PFSK-1 (cell line): Measurements from ENCODE around the gene GALNS.

Experiments used
- POLR2AphosphoS5 ChIP-seq: IDR thresholded peaks from 2 replicates; pipeline ENCODE4 v1.6.1; 2012; ENCODE audit warnings: low read depth, mild to moderate bottlenecking, control low read depth, low read length, moderate library complexity
- SIN3A ChIP-seq: IDR thresholded peaks from 2 replicates; pipeline ENCODE4 v1.6.1; 2012; ENCODE audit warnings: mild to moderate bottlenecking, low read length, moderate library complexity, borderline replicate concordance; ENCODE audit not compliant: insufficient read depth
- TAF1 ChIP-seq: IDR thresholded peaks from 2 replicates; pipeline ENCODE4 v1.6.1; 2012; ENCODE audit warnings: low read length, control low read depth, borderline replicate concordance; ENCODE audit not compliant: insufficient read depth
- TF ChIP-seq, protein P1 (sequence below), 2 experiments: IDR thresholded peaks; 2 replicates each; pipeline versions ENCODE4 v1.6.1 to v1.8.0; 2011 to 2012; ENCODE audit warnings: low read depth in 2 of 2, low read length in 2 of 2, control low read depth in 1 of 2, inconsistent platforms in 1 of 2, mild to moderate bottlenecking in 1 of 2, moderate library complexity in 1 of 2; ENCODE audit not compliant: insufficient read depth in 1 of 2

DNA sequence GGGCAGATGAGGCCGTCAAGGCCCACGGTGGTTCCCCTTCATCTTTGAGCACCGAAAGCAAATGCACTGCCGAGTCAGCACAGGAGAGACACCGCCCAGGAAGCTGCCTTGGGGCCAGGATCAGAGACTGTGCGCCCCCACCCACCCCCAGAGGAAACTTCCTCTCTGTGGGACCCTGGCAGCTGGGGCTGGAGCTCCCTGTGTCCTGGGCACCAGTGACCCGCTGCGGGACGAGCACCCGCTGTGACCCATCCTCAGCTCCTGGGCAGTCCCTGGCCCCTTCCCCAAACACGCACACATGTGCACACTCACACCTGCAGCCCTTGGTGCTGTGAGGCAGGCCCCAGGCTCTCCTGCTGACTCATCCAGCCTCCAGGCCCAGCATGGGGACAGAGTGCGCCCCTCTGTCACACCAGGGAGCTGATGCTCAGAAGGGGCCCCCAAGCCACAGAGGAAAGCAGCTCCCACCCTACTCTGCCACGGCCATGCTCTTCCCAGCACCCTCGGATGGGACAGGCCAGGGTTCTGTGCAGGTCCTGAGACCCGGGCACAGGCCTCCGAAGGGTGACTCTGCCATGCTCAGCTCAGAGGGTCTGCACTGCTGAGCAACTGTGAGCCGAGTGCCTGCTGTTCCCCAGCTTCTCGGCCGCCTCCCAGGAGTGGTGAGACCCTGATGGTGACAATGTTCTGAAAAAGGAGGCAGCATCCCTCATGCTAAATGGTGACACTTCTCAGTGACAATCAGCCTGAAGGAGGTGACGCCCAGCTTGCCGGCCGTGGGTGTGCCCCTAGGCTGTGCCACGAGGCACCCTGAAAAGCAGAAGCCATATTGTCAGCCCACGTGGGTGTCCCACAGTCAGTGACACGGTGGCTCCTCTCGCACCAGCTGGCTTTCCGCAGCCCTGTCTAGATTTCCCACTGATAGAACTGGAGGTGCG lies 75.3 kb downstream of the GALNS start:
- TF ChIP-seq TAF1 = no peak
- TF ChIP-seq, protein P1, sequence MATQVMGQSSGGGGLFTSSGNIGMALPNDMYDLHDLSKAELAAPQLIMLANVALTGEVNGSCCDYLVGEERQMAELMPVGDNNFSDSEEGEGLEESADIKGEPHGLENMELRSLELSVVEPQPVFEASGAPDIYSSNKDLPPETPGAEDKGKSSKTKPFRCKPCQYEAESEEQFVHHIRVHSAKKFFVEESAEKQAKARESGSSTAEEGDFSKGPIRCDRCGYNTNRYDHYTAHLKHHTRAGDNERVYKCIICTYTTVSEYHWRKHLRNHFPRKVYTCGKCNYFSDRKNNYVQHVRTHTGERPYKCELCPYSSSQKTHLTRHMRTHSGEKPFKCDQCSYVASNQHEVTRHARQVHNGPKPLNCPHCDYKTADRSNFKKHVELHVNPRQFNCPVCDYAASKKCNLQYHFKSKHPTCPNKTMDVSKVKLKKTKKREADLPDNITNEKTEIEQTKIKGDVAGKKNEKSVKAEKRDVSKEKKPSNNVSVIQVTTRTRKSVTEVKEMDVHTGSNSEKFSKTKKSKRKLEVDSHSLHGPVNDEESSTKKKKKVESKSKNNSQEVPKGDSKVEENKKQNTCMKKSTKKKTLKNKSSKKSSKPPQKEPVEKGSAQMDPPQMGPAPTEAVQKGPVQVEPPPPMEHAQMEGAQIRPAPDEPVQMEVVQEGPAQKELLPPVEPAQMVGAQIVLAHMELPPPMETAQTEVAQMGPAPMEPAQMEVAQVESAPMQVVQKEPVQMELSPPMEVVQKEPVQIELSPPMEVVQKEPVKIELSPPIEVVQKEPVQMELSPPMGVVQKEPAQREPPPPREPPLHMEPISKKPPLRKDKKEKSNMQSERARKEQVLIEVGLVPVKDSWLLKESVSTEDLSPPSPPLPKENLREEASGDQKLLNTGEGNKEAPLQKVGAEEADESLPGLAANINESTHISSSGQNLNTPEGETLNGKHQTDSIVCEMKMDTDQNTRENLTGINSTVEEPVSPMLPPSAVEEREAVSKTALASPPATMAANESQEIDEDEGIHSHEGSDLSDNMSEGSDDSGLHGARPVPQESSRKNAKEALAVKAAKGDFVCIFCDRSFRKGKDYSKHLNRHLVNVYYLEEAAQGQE (IDR thresholded peaks at IDR 0.05; ENCODE audit: insufficient read depth in 1 of 2, low read depth in 2 of 2, low read length in 2 of 2) = no peak
- no peak for TF ChIP-seq SIN3A
- TF ChIP-seq POLR2AphosphoS5 = no peak
